ENCODE data around the gene SORL1-AS1.

GRCh38 chr11:121448011-121448410, 4.8 kb downstream of the SORL1-AS1 start:
- TF ChIP-seq CTCF (IDR thresholded peaks at IDR 0.05; ENCODE audit: low read depth, low read length), result no peak
- TF ChIP-seq EZH2phosphoT487 (IDR thresholded peaks at IDR 0.05; ENCODE audit: low read depth), result no peak

All from OCI-LY3 (cell line).